NCI-H460 (cell line): ENCODE measurements around the gene B3GNT7. TPM values are rescaled to one million over a fixed set of nuclear protein-coding genes. Genes with fewer than 3 reads are reported as not detected.
A peak's percentile ranks its signal among the peaks of the same experiment; 100 is the strongest.
"Not testable (repeated sequence)": the region's sequence is repeated elsewhere in the genome, so short reads cannot be mapped to it uniquely, and the experiment has no call there.

ENCODE experiments used
- DNase-seq: peaks from one replicate; pipeline ENCODE4 v3.0.0-alpha.2; 2016; ENCODE audit warnings: low read depth; ENCODE audit errors: extremely low read depth
- total RNA-seq: library from RNA; depleted of rRNA; stranded (reverse); fragments of >200 nt; shearing (Covaris generic); gene quantifications from 2 replicates; pipeline ENCODE4 v1.2.3, GENCODE V29; 2014

The B3GNT7 gene
- total RNA-seq, 1 experiment from 2014 or later: not detected

- peak; percentile 88 for DNase-seq
Measured at GRCh38 chr2:231364961-231365810, 30.3 kb upstream of the B3GNT7 start.

DNA sequence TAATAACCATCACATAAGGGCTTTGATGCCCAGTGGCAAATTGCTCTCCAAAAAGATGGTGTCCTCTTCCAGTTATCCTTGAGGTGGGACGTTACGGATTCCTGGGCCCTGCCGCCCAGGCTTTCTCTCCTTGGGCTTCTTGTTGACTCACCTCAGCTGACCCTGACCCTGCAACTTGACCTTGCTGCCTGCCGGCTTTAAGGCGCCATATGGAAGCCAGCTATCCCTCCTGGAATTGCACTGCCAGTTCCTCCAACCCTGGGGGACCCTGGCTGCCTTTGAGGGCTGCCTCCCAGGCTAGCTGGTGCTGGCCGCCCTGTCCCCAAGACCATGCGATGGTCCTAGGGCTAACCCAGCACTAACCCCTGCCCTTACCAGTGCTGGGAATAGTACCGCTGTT lies 28.3 kb upstream of the B3GNT7 start:
- no peak for DNase-seq

DNA sequence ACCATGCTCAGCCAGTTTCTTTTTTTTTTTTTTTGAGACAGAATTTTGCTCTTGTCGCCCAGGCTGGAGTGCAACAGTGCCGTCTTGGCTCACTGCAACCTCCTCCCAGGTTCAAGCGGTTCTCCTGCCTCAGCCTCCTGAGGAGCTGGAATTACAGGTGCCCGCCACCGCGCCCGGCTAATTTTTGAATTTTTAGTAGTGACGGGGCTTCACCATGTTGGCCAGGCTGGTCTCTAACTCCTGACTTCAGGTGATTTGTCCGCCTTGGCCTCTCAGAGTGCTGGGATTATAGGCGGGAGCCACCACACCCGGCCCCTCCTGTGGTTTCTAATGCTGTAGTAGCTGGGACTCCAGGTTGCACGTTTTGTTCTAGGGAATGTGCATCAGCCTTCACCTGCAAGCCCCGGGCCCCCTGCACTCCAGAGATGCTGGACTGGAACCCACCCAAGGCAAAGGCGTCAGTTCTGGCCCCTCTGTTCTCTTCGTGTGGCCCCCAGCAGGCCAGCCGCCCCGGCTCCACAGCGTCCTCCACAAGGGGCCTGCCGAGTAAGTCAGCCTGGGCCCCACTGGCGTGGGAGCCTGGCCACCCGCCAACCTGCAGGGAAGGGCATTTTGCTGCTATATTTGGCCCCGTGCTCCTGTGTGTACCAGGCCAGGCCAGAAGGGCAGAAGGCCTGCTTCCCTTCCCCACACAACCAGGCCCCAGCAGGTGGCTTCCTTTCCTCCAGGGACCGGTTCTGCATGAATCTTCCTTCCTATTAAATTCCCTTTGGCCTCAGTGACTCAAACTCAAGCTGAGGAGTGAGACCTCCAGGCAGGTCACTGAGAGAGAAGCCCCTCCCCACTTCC lies 25.7 kb upstream of the B3GNT7 start:
- no peak for DNase-seq

DNA sequence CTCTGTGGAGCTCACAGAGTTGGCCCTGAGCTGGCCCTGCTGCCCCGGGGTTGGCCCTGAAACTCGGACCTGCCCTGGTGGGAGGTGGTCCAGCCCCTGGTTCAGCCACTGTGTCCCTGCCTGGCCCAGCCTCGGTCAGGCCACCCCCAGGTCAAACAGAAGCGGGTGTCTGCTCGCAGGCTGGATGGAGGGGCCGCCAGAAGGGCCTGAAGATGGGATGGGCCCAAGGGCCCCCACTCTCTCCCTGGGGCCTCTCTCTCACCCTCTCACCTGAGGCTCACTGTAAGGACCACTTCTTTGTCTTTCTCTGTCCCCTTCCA lies 25.1 kb upstream of the B3GNT7 start:
- DNase-seq: no peak

DNA sequence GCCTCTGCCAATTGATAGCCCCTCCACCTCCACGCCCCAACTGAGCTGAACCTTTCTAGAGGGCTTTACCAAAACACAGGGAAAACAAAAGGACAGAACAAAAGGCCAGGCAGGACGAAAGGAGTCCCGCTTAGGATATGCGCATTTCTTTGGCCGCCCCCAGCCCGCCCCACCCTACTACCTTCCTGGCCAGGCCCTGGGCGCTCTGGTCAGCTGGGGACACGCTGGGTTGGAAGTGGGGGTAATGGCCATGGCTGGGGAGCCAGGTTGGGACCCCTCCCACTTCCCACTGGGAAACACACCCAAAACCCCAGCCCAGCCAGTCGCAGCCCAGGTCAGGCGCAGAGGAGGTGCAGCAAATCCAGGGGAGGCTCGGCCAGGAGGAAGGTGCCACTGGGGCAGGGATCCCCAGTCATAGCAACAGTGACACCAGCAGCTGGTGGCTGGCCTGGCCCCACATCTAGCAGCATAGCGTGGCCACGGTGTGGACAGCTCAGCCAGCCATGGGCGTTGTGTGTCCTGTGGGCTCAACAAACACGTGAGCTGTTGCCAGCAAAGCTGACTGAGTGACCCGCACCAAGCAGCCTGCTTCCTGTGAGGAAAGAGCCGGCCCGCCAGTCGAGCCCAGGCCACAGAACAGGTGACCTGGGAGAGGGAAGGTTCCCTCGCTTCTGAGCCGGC lies 24.6 kb upstream of the B3GNT7 start:
- no peak for DNase-seq

GRCh38 chr2:231371430-231372054 lies 24.0 kb upstream of the B3GNT7 start:
- no peak for DNase-seq

- no peak for DNase-seq
Measured at GRCh38 chr2:231372326-231372725, 23.2 kb upstream of the B3GNT7 start.

- DNase-seq: no peak
Measured at GRCh38 chr2:231373184-231373583, 22.3 kb upstream of the B3GNT7 start.

GRCh38 chr2:231373786-231374349 lies 21.6 kb upstream of the B3GNT7 start:
- DNase-seq: no peak

GRCh38 chr2:231374771-231375170 lies 20.7 kb upstream of the B3GNT7 start:
- DNase-seq: no peak

GRCh38 chr2:231375994-231376615 lies 19.4 kb upstream of the B3GNT7 start:
- DNase-seq: not testable (repeated sequence)

DNA sequence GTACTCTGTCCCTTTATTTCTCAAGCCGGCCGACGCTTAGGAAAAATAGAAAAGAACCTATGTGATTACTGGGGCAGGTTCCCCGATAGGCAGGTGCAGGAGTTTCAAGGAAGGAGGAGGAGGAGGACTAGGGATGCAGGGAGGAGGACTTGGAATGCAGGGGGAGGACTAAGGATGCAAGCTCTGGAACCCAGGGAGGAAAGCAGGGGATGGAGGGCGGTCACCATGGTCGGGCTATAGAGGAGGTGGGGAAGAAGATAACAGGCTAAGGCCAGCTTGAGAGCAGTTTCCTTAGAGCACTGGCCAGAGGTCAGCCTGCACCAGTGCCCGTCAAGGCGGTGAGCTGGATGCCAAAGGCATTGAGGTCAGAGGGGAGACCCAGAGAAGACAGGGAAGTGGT lies 18.7 kb upstream of the B3GNT7 start:
- no peak for DNase-seq

DNA sequence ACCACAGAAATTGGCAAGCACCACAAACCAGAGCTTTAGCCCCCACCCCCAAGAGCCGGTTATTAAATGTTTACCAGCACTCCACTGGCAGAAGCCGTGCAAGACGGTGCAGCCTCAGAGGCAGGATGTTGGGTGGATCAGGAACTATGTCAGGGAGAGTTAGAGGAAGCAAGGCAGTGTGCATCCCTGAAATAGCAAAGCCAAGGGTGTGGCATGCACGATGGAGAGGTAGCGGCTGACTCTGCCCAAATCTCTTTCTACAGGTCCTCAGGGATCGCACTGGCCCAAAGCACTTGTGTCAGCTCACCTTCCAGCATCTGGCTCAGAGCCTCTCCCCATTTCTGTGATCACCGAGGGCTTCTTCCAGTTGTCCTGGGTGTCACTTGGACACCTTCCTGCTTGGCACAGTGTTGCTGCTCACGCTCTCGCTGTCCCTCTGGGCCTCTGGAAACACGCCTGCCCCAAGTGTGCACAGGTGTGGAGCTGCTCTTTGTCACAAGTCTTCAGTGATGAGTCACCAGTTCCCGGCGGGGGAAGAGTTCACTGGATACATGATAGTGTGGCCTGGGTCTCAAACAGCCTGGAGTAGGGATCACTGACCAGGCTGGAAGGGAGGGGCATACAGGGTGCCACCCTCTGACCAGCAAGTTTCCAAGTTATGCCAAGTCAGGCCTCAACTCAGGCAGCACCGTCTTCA lies 17.3 kb upstream of the B3GNT7 start:
- DNase-seq: no peak

- no peak for DNase-seq
Measured at GRCh38 chr2:231379266-231380215, 16.0 kb upstream of the B3GNT7 start.

- DNase-seq: no peak
Measured at GRCh38 chr2:231380307-231380706, 15.2 kb upstream of the B3GNT7 start.

GRCh38 chr2:231380991-231381847 lies 14.3 kb upstream of the B3GNT7 start:
- DNase-seq: no peak

GRCh38 chr2:231382116-231382515 lies 13.4 kb upstream of the B3GNT7 start:
- DNase-seq: no peak
